Activated CD8-positive, alpha-beta memory T cell treated with anti-CD3 and anti-CD28 coated beads for 4 hours (primary cell): ENCODE results near the gene CACNA1D.

Experiments
- DNase-seq, 2 donors: peaks; one replicate each; pipeline ENCODE4 v3.0.0-alpha.2; 2020; ENCODE audit warnings: low read depth in 2 of 2

The CACNA1D gene

GRCh38 chr3:53713626-53714025, 219.2 kb downstream of the CACNA1D start:
- DNase-seq, result no peak

- no peak for DNase-seq
Observed at GRCh38 chr3:53715815-53716483, 221.5 kb downstream of the CACNA1D start.

- no peak for DNase-seq
Observed at GRCh38 chr3:53716998-53717397, 222.6 kb downstream of the CACNA1D start.

GRCh38 chr3:53718462-53718861, 224.1 kb downstream of the CACNA1D start:
- DNase-seq, result no peak

- DNase-seq, result no peak
Observed at GRCh38 chr3:53719796-53720195, 225.4 kb downstream of the CACNA1D start.

GRCh38 chr3:53721187-53722119, 227.0 kb downstream of the CACNA1D start:
- no peak for DNase-seq

- DNase-seq, result no peak
Observed at GRCh38 chr3:53724566-53724965, 230.2 kb downstream of the CACNA1D start.

GRCh38 chr3:53725387-53725995, 231.1 kb downstream of the CACNA1D start:
- DNase-seq, result no peak

- no peak for DNase-seq
Observed at GRCh38 chr3:53726643-53727042, 232.2 kb downstream of the CACNA1D start.

- no peak for DNase-seq
Observed at GRCh38 chr3:53728606-53729005, 234.2 kb downstream of the CACNA1D start.

GRCh38 chr3:53729159-53729558, 234.7 kb downstream of the CACNA1D start:
- no peak for DNase-seq

- DNase-seq, result no peak
Observed at GRCh38 chr3:53729618-53730017, 235.2 kb downstream of the CACNA1D start.

- no peak for DNase-seq
Observed at GRCh38 chr3:53730576-53730975, 236.2 kb downstream of the CACNA1D start.

- DNase-seq, result no peak
Observed at GRCh38 chr3:53731934-53732624, 237.7 kb downstream of the CACNA1D start.

- DNase-seq, result no peak
Observed at GRCh38 chr3:53733446-53733845, 239.0 kb downstream of the CACNA1D start.

GRCh38 chr3:53739966-53740365, 245.6 kb downstream of the CACNA1D start:
- DNase-seq, result no peak

- DNase-seq, result no peak
Observed at GRCh38 chr3:53740956-53741355, 246.5 kb downstream of the CACNA1D start.

GRCh38 chr3:53744351-53744750, 249.9 kb downstream of the CACNA1D start:
- no peak for DNase-seq

- DNase-seq, result no peak
Observed at GRCh38 chr3:53747559-53747958, 253.1 kb downstream of the CACNA1D start.

GRCh38 chr3:53748512-53749271, 254.3 kb downstream of the CACNA1D start:
- DNase-seq, result no peak

GRCh38 chr3:53749448-53749847, 255.0 kb downstream of the CACNA1D start:
- DNase-seq, result no peak
